ENCODE data around the gene CAPN12.

The CAPN12 gene

GRCh38 chr19:38683393-38684077 is 60.7 kb downstream of the CAPN12 start:
- no peak for TF ChIP-seq CTCF (conservative IDR thresholded peaks at IDR 0.05; ENCODE audit: low read depth, low read length)
- no peak overlapping the region for H3K4me3 ChIP-seq (ENCODE audit: low read length)
- peak; percentile 95 for DNase-seq (ENCODE audit: low read depth)

- no peak for TF ChIP-seq CTCF (conservative IDR thresholded peaks at IDR 0.05; ENCODE audit: low read depth, low read length)
- DNase-seq (ENCODE audit: low read depth): no peak
- no peak overlapping the region for H3K4me3 ChIP-seq (ENCODE audit: low read length)
Measured at GRCh38 chr19:38682872-38683392, 61.3 kb downstream of the CAPN12 start.

GRCh38 chr19:38682195-38682867 is 61.9 kb downstream of the CAPN12 start:
- no peak for TF ChIP-seq CTCF (conservative IDR thresholded peaks at IDR 0.05; ENCODE audit: low read depth, low read length)
- no peak overlapping the region for H3K4me3 ChIP-seq (ENCODE audit: low read length)
- no peak for DNase-seq (ENCODE audit: low read depth)
